GF-D8 (cell line): Measurements from ENCODE around the gene TSPOAP1.

ENCODE experiments used
- DNase-seq: peaks from one replicate; lab custom pipeline; 2025; lab: John Stamatoyannopoulos, UW

Gene TSPOAP1, protein sequence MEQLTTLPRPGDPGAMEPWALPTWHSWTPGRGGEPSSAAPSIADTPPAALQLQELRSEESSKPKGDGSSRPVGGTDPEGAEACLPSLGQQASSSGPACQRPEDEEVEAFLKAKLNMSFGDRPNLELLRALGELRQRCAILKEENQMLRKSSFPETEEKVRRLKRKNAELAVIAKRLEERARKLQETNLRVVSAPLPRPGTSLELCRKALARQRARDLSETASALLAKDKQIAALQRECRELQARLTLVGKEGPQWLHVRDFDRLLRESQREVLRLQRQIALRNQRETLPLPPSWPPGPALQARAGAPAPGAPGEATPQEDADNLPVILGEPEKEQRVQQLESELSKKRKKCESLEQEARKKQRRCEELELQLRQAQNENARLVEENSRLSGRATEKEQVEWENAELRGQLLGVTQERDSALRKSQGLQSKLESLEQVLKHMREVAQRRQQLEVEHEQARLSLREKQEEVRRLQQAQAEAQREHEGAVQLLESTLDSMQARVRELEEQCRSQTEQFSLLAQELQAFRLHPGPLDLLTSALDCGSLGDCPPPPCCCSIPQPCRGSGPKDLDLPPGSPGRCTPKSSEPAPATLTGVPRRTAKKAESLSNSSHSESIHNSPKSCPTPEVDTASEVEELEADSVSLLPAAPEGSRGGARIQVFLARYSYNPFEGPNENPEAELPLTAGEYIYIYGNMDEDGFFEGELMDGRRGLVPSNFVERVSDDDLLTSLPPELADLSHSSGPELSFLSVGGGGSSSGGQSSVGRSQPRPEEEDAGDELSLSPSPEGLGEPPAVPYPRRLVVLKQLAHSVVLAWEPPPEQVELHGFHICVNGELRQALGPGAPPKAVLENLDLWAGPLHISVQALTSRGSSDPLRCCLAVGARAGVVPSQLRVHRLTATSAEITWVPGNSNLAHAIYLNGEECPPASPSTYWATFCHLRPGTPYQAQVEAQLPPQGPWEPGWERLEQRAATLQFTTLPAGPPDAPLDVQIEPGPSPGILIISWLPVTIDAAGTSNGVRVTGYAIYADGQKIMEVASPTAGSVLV (N-terminal part only)

DNA sequence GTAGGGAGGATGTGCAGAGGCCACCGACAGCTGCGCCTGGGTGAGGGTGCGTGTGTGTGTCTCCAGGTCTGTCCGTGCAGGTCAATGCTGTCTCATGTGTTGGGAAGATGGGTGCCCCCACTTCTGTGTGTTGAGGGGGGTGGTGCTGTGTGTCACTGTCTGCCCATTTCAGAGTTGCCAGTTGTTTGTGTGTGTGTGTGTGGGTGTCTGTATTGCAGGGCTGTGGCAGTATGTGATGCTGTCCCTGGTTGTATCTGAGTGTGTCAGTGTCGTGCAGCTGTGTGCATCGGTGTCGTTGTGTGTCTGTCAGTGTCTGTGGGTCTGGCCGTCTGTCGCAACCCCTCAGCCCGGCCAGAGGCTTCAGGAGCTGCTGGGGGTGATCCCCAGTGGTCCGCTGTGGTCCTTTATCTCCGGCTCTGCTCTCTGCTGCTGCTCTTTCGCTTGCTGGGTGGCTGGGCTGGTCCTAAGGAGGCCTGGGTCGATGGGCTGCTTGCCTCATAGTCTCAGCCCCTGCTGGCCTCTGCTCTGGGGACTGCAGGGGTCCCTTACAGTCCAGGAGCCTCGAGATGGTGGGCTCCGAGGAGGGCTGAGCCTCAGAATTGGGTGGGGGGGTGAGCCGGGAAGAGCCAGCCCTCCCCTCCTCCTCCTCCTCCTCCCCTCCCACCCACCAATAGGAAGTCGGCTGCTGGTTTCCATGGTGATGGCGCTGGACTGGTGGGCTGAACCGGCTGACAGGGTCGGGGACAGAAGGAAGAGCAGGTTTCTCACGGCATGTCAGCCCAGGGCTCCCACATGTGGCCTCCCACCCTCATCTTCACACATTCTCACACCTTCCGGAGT is at the start of gene TSPOAP1:
Gene TSPOAP1 (minus strand): TSS at position 601 of the 840 bp plus-strand sequence. CDS start 875 bp downstream, outside the sequence.
- DNase-seq, result peak; percentile 83

DNA sequence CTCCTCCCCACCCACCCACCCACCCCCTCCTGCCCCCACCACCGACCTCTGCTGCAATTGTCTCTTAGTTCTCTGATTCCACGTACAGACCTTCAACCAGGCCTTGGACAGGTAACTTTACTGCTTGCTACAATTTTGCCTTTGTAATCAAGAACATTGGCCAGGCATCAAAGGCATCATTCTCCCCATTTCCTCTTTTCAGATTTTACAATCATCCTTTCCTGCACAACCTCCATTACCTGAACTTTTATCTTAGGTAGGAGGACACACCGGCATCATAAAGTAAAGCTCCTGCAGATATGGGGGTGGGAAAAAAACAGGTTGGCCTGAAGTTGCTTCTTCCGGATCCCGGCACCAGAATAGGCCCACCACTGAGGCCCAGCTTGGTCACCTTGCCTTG is 49.1 kb upstream of the TSPOAP1 start:
- DNase-seq, result no peak

GRCh38 chr17:58377093-58377601 is 48.6 kb upstream of the TSPOAP1 start:
- no peak for DNase-seq

DNA sequence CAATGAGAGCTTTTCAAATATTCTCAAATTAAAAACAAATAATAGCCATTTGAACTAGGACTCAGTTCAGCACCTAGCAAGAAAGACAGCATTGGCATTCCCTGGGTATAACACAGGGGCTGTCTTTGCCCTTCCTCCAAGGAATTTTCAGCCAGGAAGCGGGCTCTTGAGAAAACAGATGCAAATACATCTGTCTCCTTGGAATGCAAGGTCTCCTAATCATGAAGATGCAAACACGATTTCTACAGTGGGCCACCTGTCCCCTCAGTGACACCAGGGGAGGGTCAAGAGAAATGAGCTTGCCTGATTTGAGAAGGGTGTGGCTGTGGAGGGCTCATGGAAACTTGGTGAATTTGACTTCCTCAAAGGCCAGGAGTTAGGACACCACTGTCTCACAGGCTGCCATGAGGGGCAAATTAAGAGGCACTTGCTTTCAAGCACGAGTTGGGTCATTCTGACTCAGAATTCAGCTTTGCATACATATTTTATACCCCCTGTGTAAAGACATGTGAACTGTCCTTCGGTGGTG is 47.9 kb upstream of the TSPOAP1 start:
- no peak for DNase-seq

- no peak for DNase-seq
Measured at GRCh38 chr17:58375811-58376210, 47.2 kb upstream of the TSPOAP1 start.

DNA sequence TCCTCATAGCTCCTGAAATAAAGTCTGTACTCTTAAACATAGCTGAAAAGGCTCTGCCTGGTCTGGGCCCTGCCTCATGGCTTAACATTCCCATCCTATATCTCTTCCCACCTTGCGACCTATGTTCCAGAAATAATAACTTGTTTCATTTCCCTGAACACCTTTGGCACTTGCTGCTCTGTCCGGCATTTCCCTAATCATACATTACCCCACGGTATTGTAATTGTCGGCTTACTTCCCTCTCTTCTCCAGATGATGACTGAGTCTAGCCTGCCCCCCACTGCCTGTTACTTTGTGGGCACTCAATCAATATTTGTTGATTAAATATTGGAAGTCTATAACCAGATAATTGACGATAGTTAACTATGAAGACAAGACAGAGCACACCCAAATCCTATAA is 46.7 kb upstream of the TSPOAP1 start:
- no peak for DNase-seq

DNA sequence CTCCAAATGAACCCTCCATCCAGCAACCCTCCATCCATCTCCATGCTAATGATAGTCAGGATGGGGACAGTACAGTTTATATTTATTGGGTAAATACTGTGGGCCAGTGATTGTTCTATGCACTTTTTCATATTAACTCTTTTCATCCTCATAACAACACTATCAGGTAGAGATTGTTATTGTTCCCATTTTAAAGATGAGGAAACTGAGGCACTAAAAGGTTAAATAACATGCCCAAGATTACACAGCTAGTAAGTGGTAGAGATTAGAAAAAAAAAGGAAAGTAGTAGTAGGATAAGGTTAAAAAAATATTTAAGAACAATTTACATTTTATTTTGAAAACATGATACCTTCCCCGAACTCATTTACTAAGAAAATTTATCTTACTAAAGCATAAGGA is 45.3 kb upstream of the TSPOAP1 start:
- DNase-seq, result no peak

- DNase-seq, result no peak
Measured at GRCh38 chr17:58373003-58373402, 44.4 kb upstream of the TSPOAP1 start.

DNA sequence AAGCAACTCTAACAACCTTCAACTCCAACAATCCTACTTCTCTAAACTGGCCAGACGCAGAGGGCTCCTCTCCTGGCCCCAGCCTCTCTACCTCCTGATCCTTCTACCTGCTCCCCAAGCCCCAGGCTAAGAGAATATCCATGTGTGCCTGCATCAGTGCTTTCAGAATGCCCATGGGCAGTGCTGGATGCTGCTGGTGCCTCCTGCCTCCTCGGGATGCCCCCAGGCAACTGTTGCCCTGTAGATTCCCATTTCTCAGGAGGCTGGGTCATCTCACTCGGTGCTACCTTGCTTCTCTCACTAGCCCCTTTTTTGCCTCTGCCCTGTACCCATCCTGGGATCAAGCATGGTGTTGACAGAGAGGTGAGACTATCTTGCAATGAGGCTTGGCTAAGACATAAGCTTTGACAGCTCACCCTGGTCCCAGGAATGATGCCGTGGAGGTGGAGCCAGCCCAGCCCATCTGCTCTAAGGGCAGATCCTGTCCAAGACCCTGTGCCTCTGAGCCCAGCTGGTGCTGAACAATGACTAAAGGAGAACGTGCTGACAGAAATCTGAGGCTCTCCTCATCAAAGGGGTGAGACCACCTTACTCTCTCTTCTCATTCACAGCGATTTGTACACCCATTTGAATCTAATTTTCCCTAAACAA is 42.8 kb upstream of the TSPOAP1 start:
- no peak for DNase-seq

DNA sequence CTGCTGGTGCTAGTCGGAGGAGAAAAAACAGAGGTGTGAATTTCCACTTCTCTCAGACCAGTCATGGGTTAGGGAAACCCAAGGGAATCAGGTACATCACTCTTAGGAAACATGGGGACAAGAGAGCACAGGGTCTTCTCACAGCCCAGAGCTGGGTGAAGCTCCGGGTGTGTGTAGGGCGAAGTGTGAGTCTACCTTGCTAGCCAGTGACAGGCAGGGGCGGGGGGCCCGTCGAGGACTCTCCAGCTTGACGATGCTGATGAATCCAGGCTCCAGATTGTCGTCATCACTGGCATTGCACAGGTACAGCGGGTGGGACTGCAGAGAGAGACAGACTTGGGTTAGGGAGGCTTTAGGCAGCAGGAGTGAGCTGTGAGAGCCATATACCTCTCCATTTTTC is 42.1 kb upstream of the TSPOAP1 start:
- DNase-seq, result no peak

GRCh38 chr17:58370309-58370708 is 41.7 kb upstream of the TSPOAP1 start:
- no peak for DNase-seq

- no peak for DNase-seq
Measured at GRCh38 chr17:58369214-58370031, 40.8 kb upstream of the TSPOAP1 start.

GRCh38 chr17:58368860-58369213 is 40.2 kb upstream of the TSPOAP1 start:
- DNase-seq, result no peak

DNA sequence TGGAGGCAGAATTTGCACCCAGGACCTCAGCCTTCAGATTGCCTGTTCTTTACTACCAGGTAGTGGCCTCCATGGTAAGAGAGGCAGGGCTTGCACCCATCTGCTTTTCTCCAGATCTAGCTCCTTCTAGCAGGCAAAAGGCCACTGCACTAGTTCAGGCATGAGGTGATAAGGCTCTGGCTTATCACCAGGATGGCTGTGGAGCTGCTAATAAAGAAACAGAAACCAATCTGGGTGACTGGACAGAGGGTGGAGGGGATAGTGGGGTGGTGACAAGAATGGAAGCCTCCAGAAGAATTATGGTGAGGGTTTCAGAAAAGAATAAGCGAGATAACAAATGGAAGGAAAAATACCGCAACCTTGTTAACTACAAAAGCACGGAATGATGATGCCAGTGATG is 38.9 kb upstream of the TSPOAP1 start:
- DNase-seq, result no peak

DNA sequence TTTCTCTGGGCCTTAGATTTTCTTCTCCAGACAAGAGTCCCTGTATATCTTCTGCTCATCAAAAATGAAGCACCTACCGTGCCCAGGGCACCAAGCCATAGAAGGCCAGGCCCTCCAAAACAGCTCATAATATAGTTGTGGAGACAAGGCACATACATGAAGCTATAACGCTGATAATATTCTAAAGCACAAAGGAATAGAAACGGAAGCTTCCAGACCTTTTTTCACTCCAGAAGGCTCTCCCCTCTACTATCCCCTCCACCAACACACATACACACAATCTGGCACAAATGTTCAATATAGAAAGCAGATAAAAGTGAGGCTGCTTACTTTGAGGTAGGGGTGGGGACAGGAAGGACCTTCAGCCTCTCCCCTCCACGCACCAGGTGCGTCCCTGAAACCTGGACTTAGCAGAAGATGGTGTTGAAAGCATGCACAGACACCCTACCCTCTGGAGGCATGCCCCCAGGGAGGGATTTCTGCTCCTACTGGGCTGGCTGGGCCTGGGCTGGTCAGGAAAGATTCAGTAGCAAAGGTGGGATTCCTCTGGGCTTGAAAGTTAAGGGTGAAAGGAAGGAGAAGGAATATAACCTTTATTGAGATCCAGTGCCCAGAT is 37.5 kb upstream of the TSPOAP1 start:
- DNase-seq, result no peak

DNA sequence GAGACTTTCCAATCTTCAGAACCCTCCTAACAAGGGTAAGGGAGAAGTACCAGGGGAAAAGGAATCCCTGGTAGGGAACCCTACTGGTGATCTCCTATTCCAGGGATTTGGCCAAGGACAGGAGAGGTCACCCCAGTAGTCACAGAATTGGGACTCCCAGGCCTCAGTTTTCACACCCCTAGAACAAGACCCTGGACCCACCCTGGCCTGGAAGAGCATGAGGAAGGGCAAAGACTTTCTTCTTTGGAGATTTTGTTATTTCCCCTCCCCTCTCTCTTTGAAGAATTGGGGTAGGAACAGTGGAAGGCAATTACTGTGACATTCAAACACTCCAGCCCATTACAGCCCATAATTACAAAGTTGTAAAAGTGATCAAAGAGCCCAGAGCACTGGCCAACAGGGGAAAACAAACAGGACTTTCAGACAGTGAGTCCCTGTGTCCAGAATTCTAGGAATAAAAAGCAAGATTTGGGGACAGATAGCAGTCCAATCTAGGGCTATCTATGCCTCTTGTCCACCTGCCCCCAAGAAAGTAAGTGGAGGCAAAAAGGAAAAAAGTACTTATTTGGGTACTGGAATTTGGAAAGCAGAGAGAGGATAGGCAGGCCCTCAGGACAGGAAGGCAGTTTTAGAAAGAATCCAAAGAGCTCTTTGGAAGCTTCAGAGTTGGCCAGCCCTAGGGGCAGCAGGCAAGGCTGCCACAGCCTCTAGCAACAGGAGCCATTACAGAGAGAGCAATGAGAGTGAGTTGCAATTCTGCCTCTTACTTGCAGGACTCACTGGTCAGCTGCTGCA is 36.8 kb upstream of the TSPOAP1 start:
- DNase-seq, result no peak

DNA sequence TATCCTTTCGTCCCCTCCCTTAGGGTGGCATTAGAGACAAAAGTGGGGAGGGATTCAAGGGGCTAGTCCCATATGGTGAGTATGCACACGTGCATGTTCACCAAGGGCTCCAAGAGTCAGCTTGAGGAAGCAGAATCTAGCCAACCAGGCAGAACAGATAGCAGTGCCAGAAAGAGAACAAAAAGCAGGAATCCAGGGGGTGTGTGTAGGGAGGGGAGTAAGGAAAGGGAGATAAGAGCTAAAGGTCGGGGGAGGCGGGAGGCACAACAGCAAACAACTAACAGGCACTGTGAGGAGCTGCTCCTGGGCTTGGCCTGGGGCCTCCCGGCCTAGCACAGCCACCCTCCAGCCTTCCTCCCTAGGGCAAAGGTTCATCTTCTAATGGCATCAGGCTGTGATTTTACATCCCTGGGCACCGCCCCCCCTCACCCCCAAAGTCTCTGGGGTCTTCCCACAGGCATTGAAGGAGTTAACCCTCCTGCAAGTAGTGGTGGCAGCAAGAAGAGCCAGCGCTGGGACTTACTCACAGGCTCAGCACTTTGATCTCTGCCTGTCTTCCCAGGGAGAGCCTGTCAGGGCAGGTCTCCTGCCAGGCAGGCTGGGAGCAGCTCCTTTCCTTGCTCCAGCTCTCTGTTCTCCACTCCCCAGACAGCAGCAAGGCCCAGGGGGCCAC is 35.8 kb upstream of the TSPOAP1 start:
- no peak for DNase-seq
